H9 (cell line): ENCODE measurements around the gene NOS1AP. TPM values are rescaled to one million over a fixed set of nuclear protein-coding genes. Genes with fewer than 3 reads are reported as not detected.
A peak's percentile ranks its signal among the peaks of the same experiment; 100 is the strongest.

Experiments
- DNase-seq: peaks from one replicate; pipeline ENCODE4 v3.0.0-alpha.2; 2017
- H2AFZ ChIP-seq: one replicate; pipeline ENCODE4 v1.6.1; 2013; ENCODE audit warnings: mild to moderate bottlenecking, low read length, control low read depth, moderate library complexity
- H2AK5ac ChIP-seq: 2 replicates; pipeline ENCODE4 v1.6.1; 2013; ENCODE audit warnings: low read length, control low read depth, mixed read lengths; ENCODE audit not compliant: insufficient read length
- H2BK120ac ChIP-seq: one replicate; pipeline ENCODE4 v1.6.1; 2013; ENCODE audit warnings: low read depth, mild to moderate bottlenecking, low read length, control low read depth, inconsistent platforms; ENCODE audit not compliant: poor library complexity, severe bottlenecking
- H2BK12ac ChIP-seq: 2 replicates; pipeline ENCODE4 v1.6.1; 2013; ENCODE audit warnings: low read length, control low read depth, mixed read lengths, low read depth; ENCODE audit not compliant: insufficient read length
- H2BK15ac ChIP-seq: 2 replicates; pipeline ENCODE4 v1.6.1; 2013; ENCODE audit warnings: low read depth, low read length, control low read depth
- H2BK20ac ChIP-seq: one replicate; pipeline ENCODE4 v1.6.1; 2013; ENCODE audit warnings: low read depth, mild to moderate bottlenecking, low read length, control low read depth, inconsistent platforms; ENCODE audit not compliant: poor library complexity, severe bottlenecking
- H2BK5ac ChIP-seq: 2 replicates; pipeline ENCODE4 v1.6.1; 2013; ENCODE audit warnings: low read length, control low read depth, mixed read lengths; ENCODE audit not compliant: insufficient read length
- H3K14ac ChIP-seq: 2 replicates; pipeline ENCODE4 v1.6.1; 2013; ENCODE audit warnings: low read length, control low read depth; ENCODE audit not compliant: insufficient read depth
- H3K18ac ChIP-seq: 2 replicates; pipeline ENCODE4 v1.6.1; 2013; ENCODE audit warnings: low read depth, mild to moderate bottlenecking, mixed read lengths, low read length, control low read depth; ENCODE audit not compliant: insufficient read length
- H3K23ac ChIP-seq: 2 replicates; pipeline ENCODE4 v1.6.1; 2013; ENCODE audit warnings: low read length, control low read depth, mixed read lengths, low read depth; ENCODE audit not compliant: insufficient read length
- H3K23me2 ChIP-seq: 2 replicates; pipeline ENCODE4 v1.6.1; 2013; ENCODE audit warnings: low read depth, mild to moderate bottlenecking, mixed read lengths, low read length, control low read depth; ENCODE audit not compliant: insufficient read length, poor library complexity, severe bottlenecking
- H3K27ac ChIP-seq: 2 replicates; pipeline ENCODE4 v1.5.1; 2013; ENCODE audit warnings: low read length, control low read depth, mixed read lengths, low read depth; ENCODE audit not compliant: insufficient read length
- H3K27me3 ChIP-seq: 2 replicates; pipeline ENCODE4 v1.6.1; 2013; ENCODE audit warnings: low read length, control low read depth, inconsistent platforms; ENCODE audit not compliant: insufficient read depth
- H3K4ac ChIP-seq: 2 replicates; pipeline ENCODE4 v1.6.1; 2013; ENCODE audit warnings: low read depth, mild to moderate bottlenecking, control low read depth, inconsistent platforms, low read length, moderate library complexity
- H3K4me1 ChIP-seq: 2 replicates; pipeline ENCODE4 v1.6.1; 2013; ENCODE audit warnings: low read length, control low read depth, inconsistent platforms; ENCODE audit not compliant: insufficient read depth
- H3K4me2 ChIP-seq: 2 replicates; pipeline ENCODE4 v1.6.1; 2013; ENCODE audit warnings: low read length, control low read depth, mixed read lengths; ENCODE audit not compliant: insufficient read length, insufficient read depth
- H3K56ac ChIP-seq: 2 replicates; pipeline ENCODE4 v1.6.1; 2013; ENCODE audit warnings: low read depth, mild to moderate bottlenecking, mixed read lengths, low read length, control low read depth; ENCODE audit not compliant: insufficient read length
- H3K79me1 ChIP-seq: 2 replicates; pipeline ENCODE4 v1.6.1; 2013; ENCODE audit warnings: low read depth, mild to moderate bottlenecking, moderate library complexity, low read length, control low read depth, inconsistent platforms; ENCODE audit not compliant: insufficient read depth, poor library complexity, severe bottlenecking
- H3K79me2 ChIP-seq: 2 replicates; pipeline ENCODE4 v1.6.1; 2013; ENCODE audit warnings: low read length, control low read depth, inconsistent platforms; ENCODE audit not compliant: insufficient read depth
- H3K9ac ChIP-seq: 2 replicates; pipeline ENCODE4 v1.6.1; 2013; ENCODE audit warnings: low read length, control low read depth, mixed read lengths; ENCODE audit not compliant: insufficient read length; ENCODE audit errors: extremely low read depth
- H3K9me3 ChIP-seq: one replicate; pipeline ENCODE4 v1.6.1; 2013; ENCODE audit warnings: low read depth, low read length, inconsistent platforms; ENCODE audit not compliant: control insufficient read depth
- H3T11ph ChIP-seq: one replicate; pipeline ENCODE4 v1.6.1; 2013; ENCODE audit warnings: mild to moderate bottlenecking, low read length, control low read depth, inconsistent platforms
- H4K20me1 ChIP-seq: one replicate; pipeline ENCODE4 v1.6.1; 2013; ENCODE audit not compliant: control insufficient read depth, insufficient read length, insufficient read depth
- H4K5ac ChIP-seq: 2 replicates; pipeline ENCODE4 v1.6.1; 2013; ENCODE audit warnings: low read depth, mild to moderate bottlenecking, mixed read lengths, low read length, control low read depth; ENCODE audit not compliant: insufficient read length
- H4K8ac ChIP-seq: replicated peaks from 2 replicates; pipeline ENCODE4 v1.6.1; 2013; ENCODE audit warnings: low read length, control low read depth, mixed read lengths, low read depth; ENCODE audit not compliant: insufficient read length
- H4K91ac ChIP-seq: 2 replicates; pipeline ENCODE4 v1.6.1; 2013; ENCODE audit warnings: low read depth, mild to moderate bottlenecking, moderate library complexity, mixed read lengths, low read length, control low read depth; ENCODE audit not compliant: insufficient read length
- H3K27ac Mint-ChIP-seq, 3 experiments: 2 replicates in 2 of 3; 3 replicates in 1 of 3; pipeline ENCODE4 v1.8.0; 2020 to 2021; ENCODE audit warnings: mixed read lengths in 3 of 3, mild to moderate bottlenecking in 1 of 3, moderate library complexity in 1 of 3
- H3K27me3 Mint-ChIP-seq: 2 replicates; pipeline ENCODE4 v1.8.0; 2021; ENCODE audit warnings: low read depth, mild to moderate bottlenecking, moderate library complexity, mixed read lengths
- H3K36me3 Mint-ChIP-seq, 3 experiments: 2 replicates in 2 of 3; 3 replicates in 1 of 3; pipeline ENCODE4 v1.8.0; 2020 to 2021; ENCODE audit warnings: low read depth in 3 of 3, mixed read lengths in 3 of 3; ENCODE audit not compliant: insufficient read depth in 1 of 3
- H3K4me1 Mint-ChIP-seq, 2 experiments: 2 replicates each; pipeline ENCODE4 v1.8.0; 2020; ENCODE audit warnings: mixed read lengths in 2 of 2
- H3K4me3 Mint-ChIP-seq, 2 experiments: 2 replicates in 1 of 2; 3 replicates in 1 of 2; pipeline ENCODE4 v1.8.0; 2020 to 2021; ENCODE audit warnings: mild to moderate bottlenecking in 2 of 2, mixed read lengths in 2 of 2, moderate library complexity in 1 of 2
- H3K9me3 Mint-ChIP-seq, 2 experiments: 2 replicates in 1 of 2; 3 replicates in 1 of 2; pipeline ENCODE4 v1.8.0; 2020; ENCODE audit warnings: mild to moderate bottlenecking in 2 of 2, mixed read lengths in 2 of 2, moderate library complexity in 1 of 2
- CTCF ChIP-seq: fragments of 200-600 bp; sonication (generic); conservative IDR thresholded peaks from 3 replicates; pipeline ENCODE4 v1.8.0; 2021; ENCODE audit warnings: antibody characterized with exemption, mild to moderate bottlenecking
- WGBS: extraction: QIAGEN DNeasy Blood & Tissue Kit; methylation state at CpG from one replicate; pipeline ENCODE4 v1.1.7; 2013; ENCODE audit warnings: missing lambda C conversion rate, low lambda C conversion rate, mixed read lengths; ENCODE audit not compliant: insufficient read length; ENCODE audit errors: extremely low coverage; 5-methylcytosine and 5-hydroxymethylcytosine counted together
- total RNA-seq: library from RNA; stranded (reverse); gene quantifications from 2 replicates; pipeline ENCODE4 v1.2.1, GENCODE V29; 2021

NOS1AP gene
- total RNA-seq, 1 experiment from 2014 or later = 8.4 TPM

- Histone ChIP-seq H3K14ac (no peak overlapping the region), H3T11ph (no peak overlapping the region), H3K79me2 (no peaks in the 10 kb centered on the region), H4K5ac (no peak overlapping the region), H2AK5ac (no peak overlapping the region), H3K18ac (no peak overlapping the region), H3K56ac (no peak overlapping the region), H2BK120ac (no peak overlapping the region), H3K4ac (no peak overlapping the region), H2BK20ac (no peak overlapping the region), H4K20me1 (no peaks in the 10 kb centered on the region), H3K4me1 (peaks cover 16% of the 10 kb centered on the region), H2BK5ac (no peak overlapping the region), H2BK12ac (no peak overlapping the region), H4K91ac (no peak overlapping the region), H3K23ac (no peak overlapping the region), H3K27ac (no peak overlapping the region), H3K27me3 (no peaks in the 10 kb centered on the region), H3K9me3 (no peaks in the 10 kb centered on the region), H2BK15ac (no peak overlapping the region), H3K4me2 (no peak overlapping the region), H2AFZ (no peak overlapping the region), H3K79me1 (no peaks in the 10 kb centered on the region), H3K9ac (no peak overlapping the region), H3K23me2 (no peaks in the 10 kb centered on the region), H4K8ac (no peak overlapping the region)
- peaks cover 0 to 1% (median 0%) of the 10 kb centered on the region in 3 experiments; a peak in 1 of 7 replicates for H3K36me3 Mint-ChIP-seq
- H3K27me3 Mint-ChIP-seq = no peaks in the 10 kb centered on the region
- H3K9me3 Mint-ChIP-seq = no peaks in the 10 kb centered on the region; a peak in 1 of 5 replicates
- WGBS = no CpG with 5 or more reads among the region's 3 CpGs
- H3K4me3 Mint-ChIP-seq = peak overlapping the region; percentile 6 to 29; a peak in 2 of 5 replicates
- TF ChIP-seq CTCF = no peak
- DNase-seq = peak; percentile 53
- peaks cover 58% of the 10 kb centered on the region in 2 experiments for H3K4me1 Mint-ChIP-seq
- H3K27ac Mint-ChIP-seq = peak overlapping the region in 1 of 3 experiments; percentile 97; a peak in 5 of 7 replicates
These were observed 179.5 kb downstream of the NOS1AP start for GRCh38 chr1:162248854-162249535.
